CD4-positive, CD25-positive, alpha-beta regulatory T cell (primary cell): ENCODE results near the gene SNAPC4. TPM values are rescaled to one million over a fixed set of nuclear protein-coding genes. Genes with fewer than 3 reads are reported as not detected.

ENCODE experiments used
- ATAC-seq, 2 donors: fragments of 150-1000 bp; cut with Tn5 transposase; one replicate each; pipeline ENCODE4 v1.10.0; 2021; ENCODE audit warnings: low read depth in 2 of 2, moderate number of reproducible peaks in 2 of 2, moderate library complexity in 1 of 2
- DNase-seq, 3 donors: peaks; one replicate each; pipeline versions ENCODE4 v3.0.0 to v3.0.0-alpha.2; 2012 to 2022; ENCODE audit warnings: mixed read lengths in 1 of 3
- H3K27ac ChIP-seq: one replicate; pipeline ENCODE4 v1.7.0; 2013; ENCODE audit warnings: mild to moderate bottlenecking, low read length; ENCODE audit not compliant: insufficient read depth, poor library complexity, severe bottlenecking
- H3K27me3 ChIP-seq: one replicate; pipeline ENCODE4 v1.7.0; 2013; ENCODE audit warnings: low read length; ENCODE audit not compliant: control insufficient read depth, insufficient read depth
- H3K36me3 ChIP-seq: one replicate; pipeline ENCODE4 v1.7.0; 2013; ENCODE audit warnings: mild to moderate bottlenecking, low read length, moderate library complexity; ENCODE audit not compliant: control insufficient read depth, insufficient read depth
- H3K4me1 ChIP-seq: 2 replicates; pipeline ENCODE4 v1.7.0; 2013; ENCODE audit warnings: mild to moderate bottlenecking, low read length; ENCODE audit not compliant: insufficient read depth, control insufficient read depth, poor library complexity, severe bottlenecking
- H3K4me3 ChIP-seq: one replicate; pipeline ENCODE4 v1.7.0; 2013; ENCODE audit warnings: low read depth, mild to moderate bottlenecking, low read length, moderate library complexity
- H3K9me3 ChIP-seq, 2 experiments: 1 replicate in 1 of 2; 2 replicates in 1 of 2; pipeline ENCODE4 v1.7.0; 2013; ENCODE audit warnings: low read length in 2 of 2, mild to moderate bottlenecking in 1 of 2, moderate library complexity in 1 of 2; ENCODE audit not compliant: control insufficient read depth in 2 of 2
- H3K27ac Mint-ChIP-seq, 3 donors: one replicate each; pipeline ENCODE4 v1.8.0; 2020 to 2022; ENCODE audit warnings: mild to moderate bottlenecking in 3 of 3, mixed read lengths in 3 of 3, moderate library complexity in 2 of 3
- H3K27me3 Mint-ChIP-seq: one replicate; pipeline ENCODE4 v1.8.0; 2022; ENCODE audit warnings: mild to moderate bottlenecking, mixed read lengths
- H3K36me3 Mint-ChIP-seq: one replicate; pipeline ENCODE4 v1.8.0; 2020; ENCODE audit warnings: mixed read lengths
- H3K4me1 Mint-ChIP-seq, 4 donors: one replicate each; pipeline ENCODE4 v1.8.0; 2020 to 2022; ENCODE audit warnings: mixed read lengths in 4 of 4, mild to moderate bottlenecking in 1 of 4
- H3K4me3 Mint-ChIP-seq, 4 donors: one replicate each; pipeline ENCODE4 v1.8.0; 2020 to 2022; ENCODE audit warnings: mild to moderate bottlenecking in 4 of 4, mixed read lengths in 4 of 4, moderate library complexity in 3 of 4
- H3K9me3 Mint-ChIP-seq, 7 donors: one replicate each; pipeline ENCODE4 v1.8.0; 2020 to 2022; ENCODE audit warnings: mixed read lengths in 7 of 7, mild to moderate bottlenecking in 3 of 7, moderate library complexity in 2 of 7
- polyA plus RNA-seq, 4 donors: library from polyadenylated mRNA; unstranded; fragments of 300-500 nt; fragmentation: Illumina TruSeq; gene quantifications; one replicate each; pipeline ENCODE4 v1.2.3, GENCODE V29; 2021
- total RNA-seq: library from RNA; stranded (reverse); gene quantifications from one replicate; pipeline ENCODE4 v1.2.3, GENCODE V29; 2022

SNAPC4 gene
- total and polyA plus RNA-seq, 5 donors from 2014 or later: 0.40 to 13.3 (median 1.1) TPM

- no peak overlapping the region for H3K27ac ChIP-seq
- H3K9me3 Mint-ChIP-seq: no peaks in the 10 kb centered on the region
- H3K9me3 ChIP-seq: no peaks in the 10 kb centered on the region
- peaks cover 34% of the 10 kb centered on the region for H3K36me3 Mint-ChIP-seq
- no peak overlapping the region for H3K27ac Mint-ChIP-seq
- no peaks in the 10 kb centered on the region for H3K27me3 ChIP-seq
- peaks cover 4 to 22% (median 16%) of the 10 kb centered on the region in 4 donors for H3K4me1 Mint-ChIP-seq
- H3K4me3 Mint-ChIP-seq: no peak overlapping the region
- peaks cover 41% of the 10 kb centered on the region for H3K36me3 ChIP-seq
- no peak overlapping the region for H3K4me3 ChIP-seq
- H3K4me1 ChIP-seq: peaks cover 16% of the 10 kb centered on the region
- no peak for ATAC-seq
- DNase-seq: no peak
- H3K27me3 Mint-ChIP-seq: no peaks in the 10 kb centered on the region
These were observed 10.6 kb downstream of the SNAPC4 start for GRCh38 chr9:136389396-136389795.

- DNase-seq (no peak), ATAC-seq (no peak)
- Mint-ChIP-seq H3K4me3 (no peak overlapping the region), H3K9me3 (no peaks in the 10 kb centered on the region), H3K27me3 (no peaks in the 10 kb centered on the region), H3K4me1 (peaks cover 4 to 25% (median 18%) of the 10 kb centered on the region in 4 donors), H3K27ac (no peak overlapping the region), H3K36me3 (peaks cover 39% of the 10 kb centered on the region)
- peaks cover 18% of the 10 kb centered on the region for H3K4me1 ChIP-seq
- no peaks in the 10 kb centered on the region for H3K9me3 ChIP-seq
- no peak overlapping the region for H3K27ac ChIP-seq
- H3K36me3 ChIP-seq: peaks cover 40% of the 10 kb centered on the region
- no peaks in the 10 kb centered on the region for H3K27me3 ChIP-seq
- H3K4me3 ChIP-seq: no peak overlapping the region
These were observed 12.8 kb downstream of the SNAPC4 start for GRCh38 chr9:136387217-136387616.

GRCh38 chr9:136386018-136386417, 14.0 kb downstream of the SNAPC4 start:
- Histone ChIP-seq H3K9me3 (no peaks in the 10 kb centered on the region), H3K4me3 (no peak overlapping the region), H3K27me3 (no peaks in the 10 kb centered on the region), H3K36me3 (peaks cover 28% of the 10 kb centered on the region), H3K27ac (no peak overlapping the region), H3K4me1 (peaks cover 18% of the 10 kb centered on the region)
- peaks cover 31% of the 10 kb centered on the region for H3K36me3 Mint-ChIP-seq
- H3K9me3 Mint-ChIP-seq: no peaks in the 10 kb centered on the region
- ATAC-seq: no peak
- H3K27me3 Mint-ChIP-seq: no peaks in the 10 kb centered on the region
- peak overlapping the region in 1 of 4 donors; percentile 9 for H3K4me3 Mint-ChIP-seq
- DNase-seq: no peak
- peak overlapping the region in 1 of 3 donors; percentile 6 for H3K27ac Mint-ChIP-seq
- peaks cover 4 to 22% (median 17%) of the 10 kb centered on the region in 4 donors for H3K4me1 Mint-ChIP-seq

GRCh38 chr9:136385015-136385414, 15.0 kb downstream of the SNAPC4 start:
- peak overlapping the region; percentile 48 for H3K4me3 ChIP-seq
- DNase-seq: peak in 2 of 3 donors; percentile 55 to 84
- Mint-ChIP-seq H3K9me3 (no peaks in the 10 kb centered on the region), H3K27me3 (no peaks in the 10 kb centered on the region), H3K36me3 (peaks cover 30% of the 10 kb centered on the region), H3K27ac (peak overlapping the region in 2 of 3 donors; percentile 6 to 67), H3K4me3 (peak overlapping the region in 3 of 4 donors; percentile 7 to 76 (median 51)), H3K4me1 (peaks cover 4 to 22% (median 17%) of the 10 kb centered on the region in 4 donors)
- H3K4me1 ChIP-seq: peaks cover 18% of the 10 kb centered on the region
- no peaks in the 10 kb centered on the region for H3K9me3 ChIP-seq
- peaks cover 26% of the 10 kb centered on the region for H3K36me3 ChIP-seq
- ATAC-seq: peak; percentile 79 to 83
- no peaks in the 10 kb centered on the region for H3K27me3 ChIP-seq
- no peak overlapping the region for H3K27ac ChIP-seq

- no peak for DNase-seq
- Histone ChIP-seq H3K9me3 (no peaks in the 10 kb centered on the region), H3K27ac (no peak overlapping the region), H3K4me1 (peaks cover 18% of the 10 kb centered on the region), H3K36me3 (peaks cover 18% of the 10 kb centered on the region), H3K27me3 (no peaks in the 10 kb centered on the region), H3K4me3 (no peak overlapping the region)
- ATAC-seq: no peak
- Mint-ChIP-seq H3K9me3 (no peaks in the 10 kb centered on the region), H3K4me3 (no peak overlapping the region), H3K36me3 (peaks cover 25% of the 10 kb centered on the region), H3K4me1 (peaks cover 4 to 22% (median 17%) of the 10 kb centered on the region in 4 donors), H3K27ac (peak overlapping the region in 1 of 3 donors; percentile 48), H3K27me3 (no peaks in the 10 kb centered on the region)
These were observed 16.5 kb downstream of the SNAPC4 start for GRCh38 chr9:136383436-136383835.

GRCh38 chr9:136381966-136382513, 17.9 kb downstream of the SNAPC4 start:
- H3K4me3 ChIP-seq: no peak overlapping the region
- H3K4me1 ChIP-seq: peaks cover 18% of the 10 kb centered on the region
- ATAC-seq: no peak
- no peak overlapping the region for H3K4me3 Mint-ChIP-seq
- no peak for DNase-seq
- H3K36me3 Mint-ChIP-seq: peaks cover 19% of the 10 kb centered on the region
- H3K27me3 ChIP-seq: no peaks in the 10 kb centered on the region
- H3K9me3 ChIP-seq: no peaks in the 10 kb centered on the region
- no peak overlapping the region for H3K27ac Mint-ChIP-seq
- H3K27me3 Mint-ChIP-seq: no peaks in the 10 kb centered on the region
- H3K36me3 ChIP-seq: peaks cover 9% of the 10 kb centered on the region
- peaks cover 4 to 22% (median 17%) of the 10 kb centered on the region in 4 donors for H3K4me1 Mint-ChIP-seq
- no peak overlapping the region for H3K27ac ChIP-seq
- no peaks in the 10 kb centered on the region for H3K9me3 Mint-ChIP-seq

GRCh38 chr9:136381311-136381710, 18.7 kb downstream of the SNAPC4 start:
- ATAC-seq (no peak), DNase-seq (no peak)
- Mint-ChIP-seq H3K4me3 (no peak overlapping the region), H3K36me3 (peaks cover 19% of the 10 kb centered on the region), H3K27ac (no peak overlapping the region), H3K4me1 (peaks cover 4 to 22% (median 17%) of the 10 kb centered on the region in 4 donors), H3K27me3 (no peaks in the 10 kb centered on the region), H3K9me3 (no peaks in the 10 kb centered on the region)
- Histone ChIP-seq H3K4me3 (no peak overlapping the region), H3K36me3 (peaks cover 7% of the 10 kb centered on the region), H3K9me3 (no peaks in the 10 kb centered on the region), H3K4me1 (peaks cover 18% of the 10 kb centered on the region), H3K27ac (no peak overlapping the region), H3K27me3 (no peaks in the 10 kb centered on the region)

GRCh38 chr9:136380381-136380780, 19.6 kb downstream of the SNAPC4 start:
- no peak overlapping the region for H3K4me3 Mint-ChIP-seq

More at GRCh38 chr9:136380381-136380780, 19.6 kb downstream of the SNAPC4 start:
- Histone ChIP-seq H3K4me1 (peaks cover 11% of the 10 kb centered on the region), H3K27me3 (no peaks in the 10 kb centered on the region), H3K36me3 (peaks cover 5% of the 10 kb centered on the region), H3K27ac (no peak overlapping the region), H3K9me3 (no peaks in the 10 kb centered on the region), H3K4me3 (no peak overlapping the region)
- Mint-ChIP-seq H3K9me3 (no peaks in the 10 kb centered on the region), H3K36me3 (peaks cover 13% of the 10 kb centered on the region), H3K27ac (no peak overlapping the region), H3K4me1 (peaks cover 4 to 14% (median 10%) of the 10 kb centered on the region in 4 donors), H3K27me3 (no peaks in the 10 kb centered on the region)
- DNase-seq (no peak), ATAC-seq (no peak)
